NCI-H187 (cell line): ENCODE measurements around the gene BICDL2.
"Not testable (repeated sequence)": the region's sequence is repeated elsewhere in the genome, so short reads cannot be mapped to it uniquely, and the experiment has no call there.

Experiments
- DNase-seq, 2 experiments: peaks; one replicate each; lab custom pipeline; 2025; lab: John Stamatoyannopoulos, UW

Gene BICDL2

DNA sequence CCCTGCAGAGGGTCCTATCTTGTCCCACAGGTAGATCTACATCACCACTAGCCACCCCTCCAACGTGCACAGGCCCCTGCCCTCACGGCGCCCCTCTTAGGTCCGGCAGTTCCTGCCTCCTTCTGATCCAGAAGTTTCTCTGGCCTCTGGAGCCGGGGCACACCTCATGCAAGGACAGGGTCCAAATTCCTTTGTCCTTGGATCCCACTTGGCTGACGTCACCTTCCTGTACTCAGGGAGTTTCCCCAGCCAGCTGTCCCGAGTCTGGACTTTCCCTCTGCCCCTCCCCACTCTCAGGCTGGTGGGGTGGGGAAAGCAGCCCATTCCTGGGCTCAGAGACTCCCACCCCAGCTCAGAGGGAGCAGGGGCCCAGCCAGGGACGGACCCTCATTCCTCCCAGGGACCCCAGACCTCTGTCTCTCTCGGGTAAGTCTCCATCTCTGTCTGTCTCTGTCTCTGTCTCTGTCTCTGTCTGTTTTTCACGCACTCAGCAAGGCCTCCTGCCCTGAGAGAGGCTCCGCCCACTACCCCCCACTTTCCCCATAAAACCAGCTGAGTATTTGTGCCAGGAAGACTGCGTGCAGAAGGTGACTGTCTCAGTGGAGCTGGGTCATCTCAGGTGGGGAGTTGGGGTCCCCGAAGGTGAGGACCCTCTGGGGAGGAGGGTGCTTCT lies 28.5 kb upstream of the BICDL2 start, which contains the start of gene IL32:
IL32 (plus strand) TSS at position 572 of the 673 bp plus-strand sequence. CDS start 172 bp downstream, outside the sequence.
- DNase-seq: no peak

DNA sequence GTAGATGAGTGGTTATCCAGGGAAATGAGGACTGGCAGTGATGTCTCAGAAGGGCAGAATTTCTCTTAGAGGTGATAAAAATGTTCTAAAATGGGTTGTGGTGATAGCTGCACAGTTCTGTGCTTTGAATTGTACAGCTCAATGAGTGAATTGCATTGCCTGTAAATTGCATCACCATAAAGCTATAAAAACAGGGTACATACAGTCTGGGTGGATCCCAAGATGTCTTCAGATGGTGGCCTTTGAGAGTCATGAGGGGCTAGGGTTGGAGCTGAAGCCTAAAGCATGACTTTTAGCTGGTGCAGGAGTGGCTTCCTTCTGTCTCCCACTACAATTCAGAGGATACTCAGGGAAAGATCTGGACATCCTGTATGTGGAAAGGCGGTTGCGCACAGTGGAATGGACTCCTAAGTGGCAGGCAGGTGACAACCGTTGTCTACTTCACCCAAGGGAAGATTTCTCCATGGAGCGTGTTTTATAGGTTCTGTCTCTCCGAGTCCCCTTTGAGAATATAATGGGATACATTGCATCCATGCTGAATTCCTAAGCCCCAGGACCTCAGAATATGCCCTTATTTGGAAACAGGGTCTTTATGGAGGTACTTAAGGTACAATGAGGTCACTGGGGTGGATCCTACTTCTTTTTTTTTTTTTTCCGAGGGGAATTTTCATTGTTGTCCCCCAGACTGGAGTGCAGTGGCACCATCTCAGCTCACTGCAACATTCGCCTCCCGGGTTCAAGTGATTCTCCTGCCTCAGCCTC lies 27.1 kb upstream of the BICDL2 start:
- DNase-seq: no peak

DNA sequence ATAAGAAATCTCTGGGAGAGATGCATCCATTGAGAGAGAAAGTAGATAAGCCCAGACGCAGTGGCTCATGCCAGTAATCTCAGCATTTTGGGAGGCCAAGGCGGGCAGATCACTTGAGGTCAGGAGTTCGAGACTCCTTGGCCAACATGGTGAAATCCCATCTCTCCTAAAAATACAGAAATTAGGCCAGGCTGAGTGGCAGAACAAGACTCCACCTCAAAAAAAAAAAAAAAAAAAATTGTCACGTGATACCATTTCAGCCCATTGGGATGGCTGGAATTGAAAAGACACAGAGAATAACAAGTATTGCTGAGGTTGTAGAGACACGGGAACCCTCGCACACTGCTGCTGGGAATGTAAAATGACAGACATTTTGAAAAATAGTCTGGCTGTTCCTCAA lies 25.8 kb upstream of the BICDL2 start:
- DNase-seq: no peak

DNA sequence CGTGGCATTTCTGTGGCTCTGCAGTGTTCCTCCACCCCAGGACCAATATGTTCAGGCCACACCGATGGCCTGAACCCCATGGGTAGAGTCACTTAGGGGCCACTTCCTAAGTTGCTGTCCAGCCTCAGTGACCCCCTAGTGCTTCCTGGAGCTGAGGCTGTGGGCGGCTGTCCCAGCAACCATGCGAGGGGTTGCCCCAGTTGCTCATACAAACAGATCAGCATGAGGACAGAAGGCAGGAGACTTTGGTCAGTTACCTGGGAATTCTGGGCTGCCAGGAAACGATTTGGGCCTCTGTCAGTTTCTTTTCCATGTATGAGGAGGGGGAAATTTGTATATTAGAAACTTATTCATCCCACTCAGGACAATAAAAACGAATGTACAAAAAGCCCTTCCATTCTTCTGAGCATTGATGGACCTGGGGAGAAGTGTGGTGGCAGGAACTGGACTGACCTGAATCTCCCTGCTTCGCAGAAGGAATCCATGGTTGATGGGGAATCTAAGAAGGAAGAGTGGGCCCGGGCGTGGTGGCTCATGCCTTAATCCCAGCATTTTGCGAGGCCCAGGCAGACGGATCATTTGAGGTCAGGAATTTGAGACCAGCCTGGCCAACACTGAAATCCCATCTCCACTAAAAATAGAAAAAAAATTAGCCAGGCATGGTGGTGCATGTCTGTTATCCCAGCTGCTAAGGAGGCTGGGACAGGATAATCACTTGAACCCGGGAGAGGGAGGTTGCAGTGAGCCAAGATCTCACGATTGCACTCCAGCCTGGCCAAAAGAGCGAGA lies 23.8 kb upstream of the BICDL2 start:
- DNase-seq: no peak

DNA sequence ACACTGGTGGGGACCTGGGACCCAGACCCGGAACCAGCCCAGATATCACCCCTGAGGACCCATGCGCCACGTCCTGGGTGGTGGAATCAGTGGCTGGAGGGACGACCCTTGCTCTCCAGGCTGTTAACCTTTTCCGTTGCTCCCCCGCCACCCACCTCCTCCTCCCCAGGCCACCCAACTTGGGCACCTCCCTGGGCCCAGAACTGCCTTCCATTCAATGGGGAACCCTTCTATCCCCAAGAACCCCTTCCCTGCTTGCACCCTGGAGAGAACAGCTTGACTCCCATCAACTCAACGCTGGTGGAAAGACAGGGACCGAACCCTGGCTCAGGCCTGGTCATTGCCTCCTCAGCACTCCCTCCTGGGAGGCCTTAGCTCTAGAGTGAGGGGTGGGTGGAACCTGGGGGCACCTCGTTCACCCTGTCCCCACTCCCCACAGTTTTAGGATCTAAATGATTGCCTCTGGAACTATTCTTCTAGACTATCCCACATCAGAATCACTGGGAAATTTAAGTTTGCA lies 23.0 kb upstream of the BICDL2 start:
- DNase-seq: no peak

DNA sequence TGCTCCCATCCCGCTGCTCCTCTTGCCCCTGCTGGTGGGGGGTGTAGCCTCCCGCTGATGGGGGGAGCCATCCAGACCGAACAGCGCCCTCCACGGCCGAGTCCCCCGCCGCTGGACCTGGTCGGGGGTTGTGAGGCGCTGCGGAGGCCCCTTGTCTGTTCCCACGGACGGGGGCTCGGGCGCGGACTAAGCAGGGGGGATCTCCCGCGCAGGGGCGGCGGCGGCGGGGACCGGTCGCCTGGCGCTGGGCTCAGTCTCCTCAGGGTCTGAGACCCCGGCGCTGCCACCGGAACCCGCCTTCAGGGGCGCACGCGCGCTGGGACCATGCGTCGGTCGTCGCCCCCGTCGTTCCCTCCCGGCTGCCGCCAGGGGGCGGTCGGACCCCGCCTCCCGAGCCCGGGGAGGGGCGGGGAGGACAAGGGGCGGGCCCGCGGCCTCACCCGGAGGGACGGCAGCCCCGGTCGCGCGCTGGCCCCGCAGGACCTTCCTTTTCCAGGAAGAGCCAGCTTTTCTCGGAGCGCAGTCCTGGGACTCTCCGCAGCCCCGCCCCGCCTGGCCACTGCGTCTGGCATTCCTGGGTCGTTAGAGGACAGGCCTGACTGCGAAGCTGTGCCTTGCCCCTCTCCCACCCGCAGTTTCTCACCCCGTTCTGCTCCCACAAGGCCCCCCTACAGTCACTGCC lies 22.4 kb upstream of the BICDL2 start:
- peak; percentile 39 to 80 for DNase-seq

DNA sequence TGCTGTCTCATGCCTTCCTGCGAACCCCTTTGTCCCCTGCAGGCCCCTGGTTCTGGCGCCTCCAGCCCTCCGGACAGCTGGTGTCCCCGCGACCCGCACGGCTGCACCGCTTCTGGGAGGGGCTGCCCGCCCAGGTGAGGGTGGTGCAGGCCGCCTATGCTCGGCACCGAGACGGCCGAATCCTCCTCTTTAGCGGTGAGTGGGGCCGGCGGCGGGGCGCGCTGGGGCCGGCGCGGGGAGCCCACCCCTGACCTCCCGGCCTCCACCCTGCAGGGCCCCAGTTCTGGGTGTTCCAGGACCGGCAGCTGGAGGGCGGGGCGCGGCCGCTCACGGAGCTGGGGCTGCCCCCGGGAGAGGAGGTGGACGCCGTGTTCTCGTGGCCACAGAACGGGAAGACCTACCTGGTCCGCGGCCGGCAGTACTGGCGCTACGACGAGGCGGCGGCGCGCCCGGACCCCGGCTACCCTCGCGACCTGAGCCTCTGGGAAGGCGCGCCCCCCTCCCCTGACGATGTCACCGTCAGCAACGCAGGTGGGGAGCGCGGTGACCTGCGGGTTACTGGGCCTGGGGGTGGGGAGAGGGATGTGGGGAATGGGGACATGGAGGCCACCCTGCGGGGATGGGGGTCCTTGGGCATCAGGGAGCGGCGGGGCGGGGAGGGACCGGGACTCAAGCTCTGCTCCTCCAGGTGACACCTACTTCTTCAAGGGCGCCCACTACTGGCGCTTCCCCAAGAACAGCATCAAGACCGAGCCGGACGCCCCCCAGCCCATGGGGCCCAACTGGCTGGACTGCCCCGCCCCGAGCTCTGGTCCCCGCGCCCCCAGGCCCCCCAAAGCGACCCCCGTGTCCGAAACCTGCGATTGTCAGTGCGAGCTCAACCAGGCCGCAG lies 21.6 kb upstream of the BICDL2 start:
- no peak for DNase-seq

DNA sequence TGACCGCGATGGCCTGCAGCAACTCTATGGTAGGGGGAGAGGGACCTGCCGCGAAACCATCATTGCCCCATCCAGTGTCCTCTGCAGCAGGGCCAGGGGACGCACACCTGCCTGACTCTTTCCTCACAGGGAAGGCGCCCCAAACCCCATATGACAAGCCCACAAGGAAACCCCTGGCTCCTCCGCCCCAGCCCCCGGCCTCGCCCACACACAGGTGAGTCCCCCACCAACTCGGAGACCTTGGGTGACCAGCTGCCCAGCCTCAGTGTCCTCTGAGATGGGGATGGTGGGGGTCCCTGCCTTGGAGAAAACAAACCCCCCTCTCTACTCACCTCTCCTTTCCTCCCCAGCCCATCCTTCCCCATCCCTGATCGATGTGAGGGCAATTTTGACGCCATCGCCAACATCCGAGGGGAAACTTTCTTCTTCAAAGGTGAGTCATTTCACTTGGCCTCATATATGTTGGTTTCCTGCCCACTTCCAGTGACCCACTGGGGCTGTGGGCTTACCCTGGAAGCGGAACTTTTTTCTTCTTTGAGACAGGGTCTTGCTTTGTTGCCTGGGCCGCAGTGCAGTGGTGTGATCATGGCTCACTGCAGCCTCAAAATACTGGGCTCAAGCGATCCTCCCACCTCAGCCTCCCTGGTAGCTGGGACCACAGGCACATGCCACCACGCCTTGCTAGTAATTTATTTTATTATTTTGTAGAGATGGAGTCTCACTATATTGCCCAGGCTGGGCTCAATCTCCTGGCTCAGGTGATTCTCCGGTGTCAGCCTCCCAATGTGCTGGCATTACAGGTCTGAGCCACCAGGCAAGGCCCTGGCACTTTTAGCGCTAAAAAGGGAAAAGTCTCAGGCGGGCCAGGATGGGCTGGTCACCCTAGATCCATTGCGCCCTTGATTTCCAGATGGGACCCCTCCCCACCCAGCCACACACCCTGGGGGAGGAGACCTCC lies 20.7 kb upstream of the BICDL2 start:
- no peak for DNase-seq

DNA sequence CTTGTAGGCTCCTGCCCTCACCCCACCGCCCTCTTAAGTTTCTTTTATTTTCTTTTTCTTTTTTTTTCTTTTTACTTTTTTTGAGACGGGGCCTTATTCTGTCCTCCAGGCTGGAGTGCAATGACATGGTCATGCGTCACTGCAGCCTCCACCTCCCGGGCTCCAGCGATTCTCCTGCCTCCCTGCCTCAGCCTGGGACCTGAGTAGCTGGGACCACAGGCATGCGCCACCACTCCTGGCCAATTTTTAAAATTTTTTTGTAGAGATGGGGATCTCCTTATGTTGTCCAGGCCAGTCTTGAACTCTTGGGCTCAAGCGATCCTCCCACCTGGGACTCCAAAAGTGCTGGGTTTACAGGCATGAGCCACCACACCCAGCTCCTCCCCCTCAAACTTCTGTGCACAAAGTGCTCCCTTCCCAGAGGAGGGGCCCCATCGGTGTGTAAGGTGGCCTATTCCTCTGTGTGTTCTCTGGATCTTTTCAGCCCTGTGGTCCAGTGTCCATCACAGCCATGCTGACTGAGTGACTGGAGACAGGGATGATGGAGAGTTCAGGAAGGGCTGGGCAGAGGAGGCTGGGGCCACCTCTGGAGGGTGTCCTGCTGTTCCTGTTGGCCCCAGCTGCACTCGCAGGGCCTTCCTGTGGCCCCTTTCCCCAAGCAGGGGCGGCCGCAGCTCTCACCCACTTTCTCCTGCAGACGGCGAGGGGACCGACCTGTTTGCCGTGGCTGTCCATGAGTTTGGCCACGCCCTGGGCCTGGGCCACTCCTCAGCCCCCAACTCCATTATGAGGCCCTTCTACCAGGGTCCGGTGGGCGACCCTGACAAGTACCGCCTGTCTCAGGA lies 19.8 kb upstream of the BICDL2 start:
- DNase-seq: no peak

DNA sequence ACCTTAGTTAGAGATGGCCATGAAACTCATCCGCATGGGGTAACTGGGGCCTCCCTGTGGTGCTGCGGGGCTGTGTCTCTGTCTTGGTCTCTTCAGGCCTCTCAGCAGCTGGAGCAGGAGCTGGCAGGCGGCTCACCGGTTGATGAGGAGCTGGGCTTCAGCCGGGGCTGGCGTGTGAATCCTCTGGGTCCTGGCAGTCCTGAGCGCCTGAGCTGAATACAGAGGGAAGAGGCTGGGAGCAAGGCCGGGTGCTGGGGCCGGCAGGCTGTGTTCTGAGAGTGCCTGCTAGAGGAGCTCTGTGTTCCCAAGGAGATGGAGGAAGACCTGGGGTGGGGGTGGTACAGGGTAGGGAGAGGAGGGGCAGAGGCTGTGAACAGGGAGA lies 19.0 kb upstream of the BICDL2 start:
- DNase-seq: not testable (repeated sequence)

DNA sequence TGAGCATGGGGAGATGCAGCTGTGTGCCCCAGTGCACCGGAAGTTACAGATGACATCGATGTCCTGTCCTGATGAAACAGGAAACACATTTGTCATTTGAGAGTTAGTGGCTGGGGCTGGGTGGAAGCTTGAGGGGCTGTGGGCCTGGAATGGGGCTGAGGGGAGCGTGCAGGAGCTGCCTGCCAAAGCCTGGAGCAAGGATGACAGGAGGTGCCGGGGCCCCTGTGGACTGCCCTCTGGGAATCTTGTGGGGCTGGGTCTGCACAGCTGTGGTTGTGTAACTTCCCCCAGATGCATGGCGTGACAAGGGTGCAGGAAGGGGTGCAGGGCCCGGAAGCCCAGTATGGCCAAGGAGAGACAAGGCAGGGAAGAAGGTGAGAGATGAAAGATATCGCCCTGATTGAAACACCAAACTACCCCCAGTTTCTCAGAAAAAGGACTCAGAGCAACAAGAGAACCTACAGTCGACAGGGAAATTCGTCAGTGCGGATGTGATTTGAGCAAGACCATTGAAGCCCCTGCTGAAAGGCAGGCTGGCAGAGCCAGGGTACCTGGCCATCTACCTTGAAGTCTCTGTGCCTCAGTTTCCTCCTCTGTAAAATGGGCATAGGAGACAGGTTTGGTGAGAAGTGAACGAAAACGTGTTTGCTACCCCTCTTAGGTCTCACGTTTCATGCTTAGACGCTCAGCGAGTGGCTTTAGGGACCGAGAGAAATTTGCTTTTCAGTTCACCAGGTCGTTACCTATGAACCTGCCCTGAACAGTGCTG lies 18.4 kb upstream of the BICDL2 start:
- DNase-seq: no peak

DNA sequence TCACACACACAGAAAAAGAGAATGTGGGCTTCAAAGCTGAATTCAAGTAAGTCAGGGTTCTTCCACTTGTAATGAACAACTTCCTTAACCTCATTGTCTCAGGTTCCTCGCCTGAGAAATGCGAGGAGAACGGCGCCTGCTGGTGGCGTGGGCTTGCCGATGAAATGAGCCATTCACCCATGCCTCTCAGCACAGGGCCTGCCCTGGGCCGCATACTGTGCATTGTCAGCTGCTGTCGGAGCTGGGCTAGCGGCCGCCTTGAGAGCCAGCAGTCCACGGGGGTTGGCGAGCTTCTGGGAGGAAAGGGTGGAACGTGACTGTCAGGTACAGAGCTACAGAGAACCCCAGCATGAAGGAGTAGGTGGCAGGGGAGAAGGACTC lies 16.6 kb upstream of the BICDL2 start:
- DNase-seq: not testable (repeated sequence)

DNA sequence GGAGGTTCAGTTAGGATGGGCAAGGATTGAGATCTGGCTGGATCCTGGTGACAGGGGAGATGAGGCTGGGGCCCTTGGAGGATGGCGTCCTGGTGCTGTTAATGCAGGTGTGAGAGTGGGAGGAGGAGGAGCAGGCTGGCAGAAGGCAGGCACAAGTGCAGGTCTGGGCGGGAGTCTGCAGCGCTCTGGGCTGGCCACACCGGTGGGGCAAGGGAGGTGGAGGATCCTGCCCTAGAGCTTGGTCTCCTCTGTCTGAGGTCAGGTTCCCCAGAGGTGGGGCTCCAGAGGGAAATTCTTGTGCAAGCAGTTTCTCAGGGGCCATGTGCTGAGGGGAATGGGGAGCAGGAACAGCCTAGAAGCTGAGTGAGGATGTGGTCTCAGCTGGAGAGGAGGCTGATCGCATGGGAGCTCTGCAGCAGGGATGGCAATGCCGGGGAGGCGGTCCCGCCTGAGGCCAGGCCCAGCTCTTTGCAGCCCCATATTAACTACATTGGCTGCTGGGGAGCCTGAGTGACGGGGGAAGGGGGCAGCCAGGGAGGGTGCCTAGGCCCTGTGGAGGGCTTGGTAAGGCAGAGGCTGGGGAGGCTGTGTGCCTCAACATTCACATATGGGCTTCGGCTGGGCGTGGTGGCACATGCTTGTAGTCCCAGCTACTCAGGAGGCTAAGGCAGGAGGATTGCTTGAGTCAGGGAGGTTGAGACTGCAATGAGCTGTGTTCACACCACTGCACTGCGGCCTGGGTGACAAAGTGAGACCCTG lies 16.0 kb upstream of the BICDL2 start:
- not testable (repeated sequence) for DNase-seq

DNA sequence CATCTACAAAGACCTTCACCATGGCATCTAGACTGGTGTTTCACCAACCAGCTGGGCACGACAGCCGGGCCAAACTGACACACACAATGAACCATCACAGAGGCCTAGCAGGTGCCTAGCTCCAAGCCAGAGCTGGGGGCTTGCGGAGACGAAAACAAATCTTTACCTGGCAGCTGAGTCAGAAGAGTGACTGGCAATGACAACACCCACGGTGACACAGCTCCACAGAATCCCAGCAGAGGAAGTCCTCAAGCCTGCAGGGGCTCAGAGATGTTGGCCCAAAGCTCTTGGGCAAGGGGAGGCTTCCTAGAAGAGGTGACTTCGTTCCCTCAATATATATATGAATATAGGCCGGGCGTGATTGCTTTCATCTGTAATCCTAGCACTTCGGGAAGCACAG lies 14.8 kb upstream of the BICDL2 start:
- no peak for DNase-seq

DNA sequence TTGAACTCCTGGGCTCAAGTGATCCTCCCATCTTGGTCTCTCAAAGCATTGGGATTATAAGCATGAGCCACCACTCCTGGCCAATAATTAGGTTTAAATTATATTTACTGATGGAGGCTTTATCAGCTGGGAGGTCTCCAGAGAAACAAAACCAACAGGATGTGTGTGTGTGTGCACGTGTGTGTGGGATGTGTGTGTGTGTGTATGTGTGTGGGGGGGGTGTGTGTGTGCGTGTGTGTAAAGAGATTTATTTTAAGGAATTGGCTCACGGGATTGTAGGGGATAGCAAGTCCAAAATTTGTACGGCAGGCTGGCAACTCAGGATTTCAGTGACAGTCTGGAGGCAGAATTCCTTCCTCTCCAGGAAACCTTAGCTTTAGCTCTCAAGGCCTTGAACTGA lies 14.3 kb upstream of the BICDL2 start:
- DNase-seq: no peak

DNA sequence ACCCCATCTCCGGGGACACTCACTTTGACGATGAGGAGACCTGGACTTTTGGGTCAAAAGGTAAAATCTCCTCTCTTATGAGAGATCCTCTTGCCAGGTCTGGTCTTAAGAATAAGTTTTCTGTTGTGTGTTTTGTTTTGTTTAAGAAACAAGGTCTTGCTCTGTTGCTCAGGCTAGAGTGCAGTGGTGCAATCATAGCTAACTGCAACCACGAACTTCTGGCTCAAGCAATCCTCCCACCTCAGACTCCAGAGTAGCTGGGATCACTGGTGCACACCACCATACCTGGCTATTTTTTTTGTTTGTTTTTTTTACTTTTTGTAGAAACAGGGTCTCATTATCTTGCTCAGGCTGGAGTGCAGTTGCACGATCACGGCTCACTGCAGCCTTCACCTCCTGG lies 13.7 kb upstream of the BICDL2 start:
- no peak for DNase-seq

DNA sequence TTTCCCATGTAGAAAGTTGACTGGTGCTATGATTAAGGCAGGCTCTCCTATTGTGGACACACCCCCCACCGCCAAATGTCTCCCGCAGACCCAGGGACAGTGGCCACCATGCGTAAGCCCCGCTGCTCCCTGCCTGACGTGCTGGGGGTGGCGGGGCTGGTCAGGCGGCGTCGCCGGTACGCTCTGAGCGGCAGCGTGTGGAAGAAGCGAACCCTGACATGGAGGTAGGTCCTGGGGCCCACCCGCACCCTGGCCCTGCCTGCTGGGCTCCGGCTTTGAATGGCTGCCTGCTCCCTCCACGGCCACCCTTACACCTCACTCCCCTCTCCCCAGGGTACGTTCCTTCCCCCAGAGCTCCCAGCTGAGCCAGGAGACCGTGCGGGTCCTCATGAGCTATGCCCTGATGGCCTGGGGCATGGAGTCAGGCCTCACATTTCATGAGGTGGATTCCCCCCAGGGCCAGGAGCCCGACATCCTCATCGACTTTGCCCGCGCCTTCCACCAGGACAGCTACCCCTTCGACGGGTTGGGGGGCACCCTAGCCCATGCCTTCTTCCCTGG lies 13.3 kb upstream of the BICDL2 start:
- DNase-seq: no peak
